HG03103 (cell line): ENCODE measurements around the gene LAMA2.

Source experiments
- ATAC-seq: cut with Tn5 transposase; IDR thresholded peaks from one replicate; pipeline ENCODE4 v1.9.1; 2021; ENCODE audit warnings: low read depth; ENCODE audit not compliant: unreplicated experiment

Gene LAMA2

DNA sequence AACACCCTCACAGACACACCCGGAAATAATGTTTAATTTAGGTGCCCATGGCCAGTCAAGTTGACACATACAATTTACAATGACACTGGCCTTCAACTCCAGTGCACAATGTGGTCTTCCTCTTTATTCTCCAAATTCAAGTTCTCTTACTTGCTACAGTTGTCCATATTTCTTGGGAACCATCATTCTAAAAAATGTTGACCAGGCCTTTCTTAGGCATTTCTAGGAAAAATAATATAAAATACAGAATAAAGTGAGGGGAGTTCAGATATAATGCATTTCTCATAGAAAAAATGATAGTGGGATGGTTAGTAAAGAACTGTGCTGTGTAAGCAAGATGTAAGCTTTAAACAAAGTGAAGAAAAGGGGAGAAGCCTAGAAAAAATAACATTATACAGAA, 528.2 kb downstream of the LAMA2 start:
- ATAC-seq = no peak

DNA sequence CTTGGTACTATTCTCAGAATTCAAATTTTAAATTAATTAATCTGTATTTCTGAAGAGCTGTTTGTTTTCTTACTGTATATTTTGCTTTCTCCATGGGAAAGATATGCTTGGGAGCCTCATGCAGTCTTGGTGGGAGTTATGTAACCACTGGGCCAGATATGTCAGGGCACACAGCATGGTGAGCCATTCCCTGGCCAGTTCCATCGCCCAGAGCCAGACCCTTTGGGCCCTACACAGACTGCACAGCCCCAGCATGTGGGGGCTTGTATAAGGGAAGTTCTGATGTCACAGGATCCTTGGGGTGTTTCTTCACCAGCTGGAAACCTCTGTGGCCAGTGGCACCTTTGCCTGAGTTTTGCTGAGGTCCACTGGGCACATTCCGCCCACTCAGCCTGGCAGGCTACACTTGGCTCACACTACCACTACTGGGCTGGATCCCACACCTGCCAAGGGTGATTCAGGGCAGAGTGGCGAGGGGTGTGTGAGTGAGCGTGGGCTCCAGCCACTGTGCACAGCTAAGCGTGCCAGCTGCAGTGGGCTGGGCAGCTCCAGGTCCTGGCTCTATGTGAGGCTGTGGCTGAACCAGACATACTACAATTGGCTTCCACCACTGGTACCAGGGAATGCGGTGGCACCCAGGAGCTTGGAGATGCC, 533.5 kb downstream of the LAMA2 start:
- no peak for ATAC-seq

DNA sequence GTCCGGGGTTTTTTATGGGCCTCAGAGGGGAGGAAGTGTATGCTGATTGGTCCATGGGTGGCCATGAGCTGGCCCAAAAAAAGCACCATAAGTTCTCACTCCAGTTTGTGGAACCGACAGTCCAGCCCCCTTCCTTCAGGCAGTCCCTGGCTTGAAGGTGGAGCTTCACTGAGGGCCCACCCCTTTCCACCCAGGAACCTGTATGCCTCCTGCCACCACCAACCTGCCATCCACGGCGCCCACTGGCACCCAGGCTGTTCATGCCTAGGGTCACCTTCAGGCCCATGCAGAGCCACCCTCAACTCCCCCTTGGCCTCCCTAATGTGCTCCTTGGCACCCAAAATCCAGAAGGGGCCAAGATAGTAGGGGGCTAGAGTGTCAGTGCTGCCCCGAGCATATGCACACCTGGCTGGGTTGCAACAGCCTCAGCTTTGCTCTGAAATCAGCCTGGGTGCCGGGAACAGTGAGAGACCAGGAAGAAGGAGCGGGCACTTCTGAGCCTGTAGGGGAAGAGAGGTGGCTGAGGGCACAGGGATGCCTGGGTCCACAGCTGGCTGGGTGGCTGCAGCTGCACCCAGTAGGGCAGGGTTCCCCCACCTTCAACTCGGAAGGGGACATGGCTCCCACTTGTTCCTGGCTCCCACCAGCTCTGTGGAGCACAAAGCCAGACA, 534.6 kb downstream of the LAMA2 start:
- ATAC-seq = no peak

DNA sequence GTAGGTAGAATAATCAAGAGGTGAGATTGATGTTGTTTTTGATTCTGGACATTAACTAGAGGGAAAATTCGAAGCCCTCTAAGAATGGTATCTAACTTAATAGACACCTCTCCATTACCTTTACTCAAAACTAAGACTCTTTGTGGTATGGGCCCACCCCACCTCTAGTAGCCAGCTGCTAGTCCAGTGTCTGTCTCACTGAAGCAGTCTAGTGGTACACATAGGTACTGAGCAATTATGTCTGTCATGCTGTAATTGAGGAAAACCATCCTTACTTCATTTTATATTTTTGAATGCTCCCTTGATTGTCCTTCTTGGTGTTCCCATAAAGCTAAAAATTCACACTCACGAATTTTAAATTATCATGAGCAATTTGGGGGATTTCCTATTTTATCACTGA, 536.4 kb downstream of the LAMA2 start:
- ATAC-seq = no peak

DNA sequence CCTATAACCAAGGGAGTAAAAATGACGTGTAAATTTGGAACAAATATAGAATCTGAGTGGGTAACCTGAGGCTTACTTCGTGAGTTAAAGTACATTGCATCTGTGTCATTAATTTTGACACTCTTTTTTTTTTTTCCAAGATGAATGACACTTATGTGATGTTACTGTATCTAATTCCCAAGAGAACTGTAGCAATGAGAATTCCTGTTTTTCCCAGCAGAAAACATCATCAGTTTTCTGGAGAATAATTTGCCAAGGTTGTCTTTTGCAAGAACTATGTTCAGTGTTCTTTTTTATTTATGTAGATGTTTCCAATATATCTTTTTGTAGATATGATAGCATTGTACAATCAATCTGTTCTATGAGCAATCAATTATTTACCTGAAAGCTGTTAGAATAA, 543.4 kb downstream of the LAMA2 start:
- ATAC-seq = no peak

DNA sequence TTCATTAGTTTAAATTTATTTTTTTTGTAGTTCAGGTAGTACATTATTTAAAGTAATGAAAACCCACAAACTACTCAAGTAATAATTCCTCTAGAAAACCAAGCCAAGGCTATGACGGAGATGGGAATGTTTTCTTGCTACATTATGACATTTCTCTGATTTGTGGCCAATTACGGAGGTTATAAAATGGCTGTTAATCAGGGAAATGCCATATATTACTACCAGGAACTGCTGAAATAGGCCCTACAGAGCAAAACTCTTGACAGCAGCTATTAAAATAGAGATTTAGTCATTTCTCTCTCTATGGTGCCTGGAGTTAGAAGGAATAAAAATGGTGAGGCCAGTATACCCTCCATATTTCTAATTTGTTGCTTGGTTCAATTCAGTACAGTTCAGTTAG, 547.0 kb downstream of the LAMA2 start:
- no peak for ATAC-seq

DNA sequence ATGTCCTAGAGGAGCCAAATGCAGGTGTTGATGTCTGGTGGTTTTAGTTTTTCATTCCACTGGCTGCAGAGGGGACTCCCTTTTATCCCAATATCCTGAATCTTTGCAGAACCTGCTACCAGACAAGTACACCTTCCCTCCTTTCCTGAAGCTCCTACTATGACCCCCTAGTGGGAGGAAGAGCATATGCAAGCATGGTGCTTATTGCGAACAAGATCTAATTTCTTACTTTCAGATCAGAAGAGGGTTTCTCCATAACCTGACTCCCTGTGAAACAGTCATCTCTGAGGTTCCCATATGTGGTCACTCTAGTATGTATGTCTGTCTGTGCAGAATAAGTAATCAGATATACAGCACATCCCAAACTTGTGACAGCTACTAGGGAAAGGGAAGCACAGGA, 549.8 kb downstream of the LAMA2 start:
- ATAC-seq = no peak

GRCh38 chr6:129434091-129434490, 551.2 kb downstream of the LAMA2 start:
- no peak for ATAC-seq

- ATAC-seq = no peak
These were observed 557.8 kb downstream of the LAMA2 start for GRCh38 chr6:129440691-129441090.

DNA sequence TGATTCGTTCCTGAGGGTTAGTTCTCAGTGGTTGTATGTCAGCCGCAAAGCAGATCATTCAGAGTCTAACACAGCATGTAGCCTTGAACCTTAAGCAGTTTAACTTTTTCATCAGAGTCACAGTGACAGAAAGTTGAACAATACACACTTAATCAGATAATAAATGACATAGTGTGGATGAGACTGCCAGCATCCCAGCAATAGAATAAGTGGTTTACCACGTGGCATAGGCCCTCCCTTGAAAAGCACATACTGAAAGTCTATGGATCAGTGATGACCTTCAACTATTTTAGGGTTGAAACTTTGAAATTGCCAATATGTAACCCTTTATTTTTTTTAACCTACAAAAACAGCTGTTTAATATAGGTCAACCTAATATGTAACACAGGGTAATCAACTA, 561.7 kb downstream of the LAMA2 start:
- no peak for ATAC-seq

DNA sequence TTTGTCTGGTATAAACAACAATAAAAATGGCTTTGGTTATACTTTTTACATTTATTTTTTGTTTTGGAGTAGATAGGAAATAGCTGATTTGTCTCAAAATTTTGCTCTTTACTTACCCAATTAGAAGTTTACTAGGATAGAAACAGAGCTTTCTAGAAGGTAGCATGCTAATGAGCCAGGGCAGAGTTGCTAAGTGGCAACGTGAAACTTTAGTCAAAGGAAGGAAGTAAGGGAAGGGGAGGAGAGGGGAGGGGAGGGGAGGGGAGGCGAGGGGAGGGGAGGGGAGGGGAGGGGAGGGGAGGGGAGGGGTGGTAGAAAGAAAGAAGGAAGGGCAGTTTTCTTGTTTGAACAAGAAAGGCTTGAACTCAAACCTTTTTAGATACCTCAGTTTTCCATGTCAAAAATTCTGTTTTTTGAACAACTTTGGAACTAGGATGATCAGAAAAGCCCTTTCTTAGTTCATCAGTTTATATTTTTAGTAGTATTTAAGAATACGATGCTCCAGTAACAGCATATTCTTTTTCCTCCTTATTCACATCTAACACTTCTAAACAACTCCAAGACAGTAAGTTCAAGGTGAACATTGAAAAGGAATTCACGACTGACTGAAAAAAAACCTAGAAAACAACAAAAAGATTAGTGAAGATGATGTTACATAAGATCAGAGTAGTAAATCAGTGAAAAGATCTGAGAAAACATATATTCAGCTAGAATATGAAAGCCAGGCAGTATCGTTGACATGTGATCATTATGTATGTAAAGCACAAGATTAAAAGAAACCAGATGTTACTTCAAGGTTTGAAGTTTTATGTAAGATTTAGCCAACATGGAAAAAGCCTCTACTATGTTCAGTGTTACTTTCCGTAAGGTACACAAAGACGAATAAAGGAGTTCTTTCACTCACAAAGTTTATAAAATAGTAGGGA, 563.6 kb downstream of the LAMA2 start:
- ATAC-seq = no peak

DNA sequence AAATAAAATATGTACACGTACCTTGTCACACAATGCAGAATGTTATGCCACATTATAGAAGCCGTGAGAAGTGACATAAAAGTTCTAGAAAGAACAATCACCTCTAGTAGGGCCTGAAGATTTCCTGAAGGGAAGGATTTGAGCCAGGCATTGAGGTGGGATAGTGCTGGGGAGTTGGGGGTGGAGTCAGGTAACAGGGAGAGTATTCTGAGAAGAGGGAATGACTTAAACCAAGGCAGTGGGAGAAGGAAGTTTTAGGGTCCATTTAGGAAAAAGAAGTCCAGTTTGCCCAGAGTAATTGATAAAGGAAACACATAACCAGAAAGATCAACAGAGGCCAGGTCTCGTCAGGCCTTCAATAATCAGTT, 564.2 kb downstream of the LAMA2 start:
- no peak for ATAC-seq

GRCh38 chr6:129448965-129449364, 566.0 kb downstream of the LAMA2 start:
- ATAC-seq = peak; percentile 99

DNA sequence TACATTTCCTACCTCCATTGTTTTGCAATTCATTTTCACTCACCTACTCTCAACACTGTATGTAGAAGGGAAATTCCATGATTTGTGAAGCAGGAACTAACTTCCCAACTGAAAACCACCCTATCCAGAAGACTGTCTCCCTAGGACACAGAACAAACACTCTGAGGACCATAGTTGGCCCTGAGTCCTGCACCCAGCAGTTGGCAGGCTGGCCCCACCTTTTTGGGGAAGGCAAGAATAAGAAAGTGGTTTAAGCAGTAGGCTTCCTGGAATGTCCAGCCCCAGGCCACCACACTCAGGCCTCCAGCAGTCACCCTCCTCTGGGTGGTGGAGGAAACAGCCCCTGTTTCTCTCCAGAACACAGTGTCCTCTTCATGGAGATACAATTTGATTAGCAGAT, 568.2 kb downstream of the LAMA2 start:
- no peak for ATAC-seq

DNA sequence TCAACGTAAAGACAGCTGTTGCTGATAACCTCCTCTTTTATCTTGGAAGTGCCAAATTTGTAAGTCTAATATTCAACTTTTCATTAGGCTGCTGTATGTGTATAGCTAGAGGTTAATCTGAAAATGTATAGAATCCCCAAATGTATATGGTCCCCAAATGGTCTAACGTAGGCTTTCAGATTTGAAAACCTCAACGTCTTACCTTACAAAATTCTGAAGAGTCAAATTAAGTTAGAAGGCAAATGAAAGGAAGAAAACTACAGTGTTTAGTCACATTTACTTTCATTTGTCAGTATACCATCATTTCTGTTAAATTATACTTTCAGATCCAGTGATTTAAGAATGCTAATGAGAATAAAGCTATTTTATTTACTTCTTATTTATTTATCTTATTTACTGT, 570.1 kb downstream of the LAMA2 start:
- no peak for ATAC-seq

DNA sequence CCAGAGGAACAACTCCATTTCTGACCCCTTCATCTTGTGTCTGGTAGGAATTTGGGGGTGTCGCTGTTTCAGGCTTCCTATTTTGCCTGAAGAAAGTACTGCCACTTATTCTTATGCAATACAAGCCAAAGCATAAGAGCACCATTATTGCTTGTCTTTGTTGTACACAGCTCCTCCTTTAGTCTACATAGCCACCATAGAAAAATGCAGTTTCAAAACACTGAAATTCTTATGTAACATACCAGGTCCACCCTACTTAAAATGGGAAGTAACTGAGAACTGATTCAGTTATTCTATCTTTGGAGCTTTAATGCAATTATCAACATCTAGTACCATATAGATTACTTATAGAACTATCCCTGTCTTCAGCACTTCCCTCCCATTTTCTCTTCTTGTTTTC, 571.5 kb downstream of the LAMA2 start:
- no peak for ATAC-seq

DNA sequence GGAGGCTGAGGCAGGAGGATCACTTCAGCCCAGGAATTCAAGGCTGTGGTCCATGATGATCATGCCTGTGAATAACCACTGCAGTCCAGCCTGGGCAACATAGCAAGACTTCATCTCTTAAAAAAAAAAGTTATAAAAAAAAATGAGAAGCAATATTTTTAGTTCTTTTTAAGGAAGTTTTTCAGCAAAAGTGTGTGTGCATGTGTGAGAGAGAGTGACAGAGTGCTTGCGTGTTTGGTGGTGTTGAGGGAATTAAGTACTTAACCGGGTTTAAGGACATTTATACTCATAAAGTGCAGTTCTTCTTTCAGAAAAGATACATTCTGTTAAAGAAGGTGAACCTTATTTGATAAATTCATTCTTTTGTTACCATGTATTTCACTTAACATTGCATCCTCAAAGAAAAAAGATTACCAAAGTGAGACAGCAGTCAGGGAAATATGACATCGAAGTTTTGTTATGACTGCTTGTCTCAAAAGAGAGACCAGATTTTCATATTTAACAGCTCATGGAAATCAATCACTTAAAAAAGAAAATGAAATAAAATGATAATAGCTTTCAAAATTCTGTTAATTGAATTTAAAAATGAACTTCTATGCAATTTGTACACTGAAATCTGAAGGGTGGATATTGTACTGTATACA, 572.3 kb downstream of the LAMA2 start:
- no peak for ATAC-seq

DNA sequence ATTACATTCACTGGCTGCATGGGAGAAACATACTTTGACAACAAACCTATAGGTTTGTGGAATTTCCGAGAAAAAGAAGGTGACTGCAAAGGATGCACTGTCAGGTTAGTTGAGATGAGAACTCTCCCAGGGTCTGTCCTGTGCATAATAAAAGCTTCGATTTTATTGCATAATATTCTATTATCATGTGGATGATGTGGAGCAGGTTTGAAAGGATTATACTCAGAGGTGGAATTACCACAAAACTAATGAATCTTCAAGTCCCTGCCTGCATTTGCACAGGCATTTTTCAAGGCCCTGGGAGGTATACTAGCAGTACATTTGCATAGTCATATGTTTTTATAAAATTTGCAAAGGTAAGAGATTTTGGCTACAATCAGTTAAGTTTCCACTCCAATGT, 577.3 kb downstream of the LAMA2 start:
- no peak for ATAC-seq

- ATAC-seq = peak; percentile 61
These were observed 586.2 kb downstream of the LAMA2 start for GRCh38 chr6:129469070-129469662.

GRCh38 chr6:129472239-129472638, 589.3 kb downstream of the LAMA2 start:
- ATAC-seq = no peak

GRCh38 chr6:129473546-129473945, 590.6 kb downstream of the LAMA2 start:
- no peak for ATAC-seq
